ENCODE results near the gene LYZL4. TPM values are rescaled to one million over a fixed set of nuclear protein-coding genes. Genes with fewer than 3 reads are reported as not detected.

LYZL4 gene
- total and polyA plus RNA-seq, 12 donors: not detected

- no peak overlapping the region for H3K27ac ChIP-seq
- intact Hi-C loops (cut with DNase I): no loop called here
- 68 to 84% (median 74%) methylated on average over 2 of the region's 2 CpGs for WGBS, 4 donors
These were observed 40.7 kb upstream of the LYZL4 start for GRCh38 chr3:42451116-42451515.

GRCh38 chr3:42450567-42450966 lies 40.2 kb upstream of the LYZL4 start:
- intact Hi-C loops (cut with DNase I): no loop called here
- TF ChIP-seq CTCF (IDR thresholded peaks at IDR 0.05) (no peak), POLR2A (IDR thresholded peaks at IDR 0.05) (no peak)
- no peaks in the 10 kb centered on the region for H3K27me3 ChIP-seq
- DNase-seq: no peak
- no peaks in the 10 kb centered on the region for H3K4me1 ChIP-seq (replicated peaks in 1 of 2)
- no peak overlapping the region for H3K27ac ChIP-seq
- H3K4me3 ChIP-seq: no peak overlapping the region
- WGBS, 4 donors: 88 to 94% (median 90%) methylated on average over 1 of the region's 1 CpG
- H3K9me3 ChIP-seq (replicated peaks in 1 of 3): no peaks in the 10 kb centered on the region
- H3K36me3 ChIP-seq (replicated peaks in 1 of 2): no peaks in the 10 kb centered on the region

More at GRCh38 chr3:42451116-42451515, 40.7 kb upstream of the LYZL4 start:
- Histone ChIP-seq H3K36me3 (replicated peaks in 1 of 2) (no peaks in the 10 kb centered on the region), H3K4me1 (replicated peaks in 1 of 2) (no peaks in the 10 kb centered on the region), H3K27me3 (no peaks in the 10 kb centered on the region), H3K4me3 (no peak overlapping the region), H3K9me3 (replicated peaks in 1 of 3) (no peaks in the 10 kb centered on the region)
- TF ChIP-seq POLR2A (IDR thresholded peaks at IDR 0.05) (no peak), CTCF (IDR thresholded peaks at IDR 0.05) (no peak)
- DNase-seq: no peak

GRCh38 chr3:42447481-42447880 lies 37.1 kb upstream of the LYZL4 start:
- no peak for DNase-seq
- TF ChIP-seq CTCF (IDR thresholded peaks at IDR 0.05) (no peak), POLR2A (IDR thresholded peaks at IDR 0.05) (no peak)
- intact Hi-C loops (cut with DNase I): no loop called here
- H3K4me1 ChIP-seq (replicated peaks in 1 of 2): no peaks in the 10 kb centered on the region
- H3K9me3 ChIP-seq (replicated peaks in 1 of 3): no peaks in the 10 kb centered on the region
- no peak overlapping the region for H3K27ac ChIP-seq
- 73 to 85% (median 76%) methylated on average over 1 of the region's 1 CpG for WGBS, 4 donors
- no peaks in the 10 kb centered on the region for H3K27me3 ChIP-seq
- H3K36me3 ChIP-seq (replicated peaks in 1 of 2): no peaks in the 10 kb centered on the region
- no peak overlapping the region for H3K4me3 ChIP-seq

GRCh38 chr3:42446111-42447050 lies 36.0 kb upstream of the LYZL4 start:
- no peaks in the 10 kb centered on the region for H3K27me3 ChIP-seq
- no peak for DNase-seq
- no peak overlapping the region for H3K4me3 ChIP-seq
- H3K9me3 ChIP-seq (replicated peaks in 1 of 3): no peaks in the 10 kb centered on the region
- WGBS, 4 donors: 59 to 73% (median 70%) methylated on average over 4 of the region's 4 CpGs
- TF ChIP-seq CTCF (IDR thresholded peaks at IDR 0.05) (no peak), POLR2A (IDR thresholded peaks at IDR 0.05) (no peak)
- no peaks in the 10 kb centered on the region for H3K4me1 ChIP-seq (replicated peaks in 1 of 2)
- intact Hi-C loops (cut with DNase I): no loop called here
- H3K36me3 ChIP-seq (replicated peaks in 1 of 2): no peaks in the 10 kb centered on the region
- H3K27ac ChIP-seq: no peak overlapping the region
